ENCODE measurements around the gene OSBPL5. TPM values are rescaled to one million over a fixed set of nuclear protein-coding genes. Genes with fewer than 3 reads are reported as not detected.

OSBPL5 gene
- total and polyA plus RNA-seq, 12 donors = 2.7 to 30.6 (median 20.7) TPM

GRCh38 chr11:3127706-3128355 is 37.3 kb downstream of the OSBPL5 start:
- peak in 1 of 7 donors; percentile 6 for DNase-seq
- intact Hi-C loops (cut with DNase I) = loop anchor here in 1 of 2 donors (10.0 kb wide), 1 partner anchor 87 kb away; the partner anchor contains the start of gene MRGPRG
- TF ChIP-seq CTCF (IDR thresholded peaks at IDR 0.05) = no peak
- TF ChIP-seq POLR2A (IDR thresholded peaks at IDR 0.05) = no peak
- H3K27ac ChIP-seq = peak overlapping the region in 1 of 5 donors; percentile 61
- H3K9me3 ChIP-seq (replicated peaks in 1 of 3) = no peaks in the 10 kb centered on the region
- no peaks in the 10 kb centered on the region for H3K27me3 ChIP-seq
- peaks cover 6 to 8% of the 10 kb centered on the region in 2 donors for H3K4me1 ChIP-seq (replicated peaks in 1 of 2)
- WGBS, 4 donors = 69 to 97% (median 79%) methylated on average over 7 to 16 of the region's 16 CpGs
- H3K36me3 ChIP-seq (replicated peaks in 1 of 2) = no peaks in the 10 kb centered on the region
- no peak overlapping the region for H3K4me3 ChIP-seq

GRCh38 chr11:3126901-3127691 is 38.0 kb downstream of the OSBPL5 start:
- peaks cover 0 to under 1% of the 10 kb centered on the region in 2 donors for H3K36me3 ChIP-seq (replicated peaks in 1 of 2)
- peak in 1 of 7 donors; percentile 8 for DNase-seq
- intact Hi-C loops (cut with DNase I) = loop anchor here in 1 of 2 donors (10.0 kb wide), 1 partner anchor 88 kb away; the partner anchor contains the start of gene MRGPRG
- no peaks in the 10 kb centered on the region for H3K27me3 ChIP-seq
- TF ChIP-seq CTCF (IDR thresholded peaks at IDR 0.05) (no peak), POLR2A (IDR thresholded peaks at IDR 0.05) (no peak)
- 76 to 89% (median 77%) methylated on average over 5 to 24 of the region's 24 CpGs for WGBS, 4 donors
- peaks cover 6 to 8% of the 10 kb centered on the region in 2 donors for H3K4me1 ChIP-seq (replicated peaks in 1 of 2)
- H3K4me3 ChIP-seq = no peak overlapping the region
- peak overlapping the region in 2 of 5 donors; percentile 26 to 61 for H3K27ac ChIP-seq
- H3K9me3 ChIP-seq (replicated peaks in 1 of 3) = no peaks in the 10 kb centered on the region

GRCh38 chr11:3126207-3126865 is 38.8 kb downstream of the OSBPL5 start:
- no peak overlapping the region for H3K4me3 ChIP-seq
- H3K36me3 ChIP-seq (replicated peaks in 1 of 2) = peaks cover 0 to 8% of the 10 kb centered on the region in 2 donors

More at GRCh38 chr11:3126207-3126865, 38.8 kb downstream of the OSBPL5 start:
- intact Hi-C loops (cut with DNase I) = loop anchor here in 1 of 2 donors (10.0 kb wide), 1 partner anchor 88 kb away; the partner anchor contains the start of gene MRGPRG
- DNase-seq = peak in 5 of 7 donors; percentile 21 to 74 (median 46)
- TF ChIP-seq POLR2A (IDR thresholded peaks at IDR 0.05) (no peak), CTCF (IDR thresholded peaks at IDR 0.05) (no peak)
- peaks cover 6 to 8% of the 10 kb centered on the region in 2 donors for H3K4me1 ChIP-seq (replicated peaks in 1 of 2)
- peak overlapping the region in 2 of 5 donors; percentile 26 to 61 for H3K27ac ChIP-seq
- 82 to 90% (median 86%) methylated on average over 16 to 21 of the region's 21 CpGs for WGBS, 4 donors
- H3K27me3 ChIP-seq = no peaks in the 10 kb centered on the region
- H3K9me3 ChIP-seq (replicated peaks in 1 of 3) = no peaks in the 10 kb centered on the region
